Transverse colon (tissue), 4 donors: Measurements from ENCODE around the gene KANK4. TPM values are rescaled to one million over a fixed set of nuclear protein-coding genes. Genes with fewer than 3 reads are reported as not detected.
"Not testable (repeated sequence)": the region's sequence is repeated elsewhere in the genome, so short reads cannot be mapped to it uniquely, and the experiment has no call there.

Experiments
- DNase-seq: peaks from one replicate; pipeline ENCODE4 v3.0.0-alpha.2; 2019
- H3K27ac ChIP-seq, 4 donors: fragments of 200-600 bp; sonication (generic); 2 replicates each; pipeline ENCODE4 v1.5.1; 2016 to 2018; ENCODE audit warnings: inconsistent platforms in 4 of 4
- H3K27me3 ChIP-seq: fragments of 200-600 bp; sonication (generic); 2 replicates; pipeline ENCODE4 v1.5.1; 2017; ENCODE audit warnings: inconsistent platforms
- H3K36me3 ChIP-seq, 4 donors: fragments of 200-600 bp; sonication (generic); 2 replicates each; pipeline ENCODE4 v1.5.1; 2017 to 2019; ENCODE audit warnings: inconsistent platforms in 4 of 4
- H3K4me1 ChIP-seq, 4 donors: fragments of 200-600 bp; sonication (generic); 2 replicates each; pipeline ENCODE4 v1.5.1; 2017 to 2020; ENCODE audit warnings: inconsistent platforms in 4 of 4
- H3K4me3 ChIP-seq, 4 donors: fragments of 200-600 bp; sonication (generic); 1 replicate in 1 of 4; 2 replicates in 3 of 4; pipeline versions ENCODE4 v1.5.1 to v1.6.1; 2017 to 2019; ENCODE audit warnings: inconsistent platforms in 4 of 4
- H3K9me3 ChIP-seq, 2 donors: fragments of 200-600 bp; sonication (generic); 2 replicates each; pipeline ENCODE4 v1.5.1; 2017 to 2019; ENCODE audit warnings: inconsistent platforms in 2 of 2
- CTCF ChIP-seq, 5 experiments: fragments of 200-600 bp in 3 of 5; fragments of 450-650 bp in 2 of 5; sonication (generic) in 3 of 5; IDR thresholded peaks; 1 replicate in 2 of 5; 2 replicates in 3 of 5; pipeline ENCODE4 v1.5.1; 2016 to 2017; ENCODE audit warnings: antibody characterized with exemption in 5 of 5, inconsistent platforms in 3 of 5, mild to moderate bottlenecking in 2 of 5, moderate library complexity in 1 of 5
- EP300 ChIP-seq: sonication (generic); formaldehyde crosslinking; IDR thresholded peaks from one replicate; pipeline ENCODE4 v1.6.1; 2017; ENCODE audit warnings: antibody characterized with exemption, low read depth
- POLR2A ChIP-seq: fragments of 450-650 bp; IDR thresholded peaks from one replicate; pipeline ENCODE4 v1.6.1; 2016; ENCODE audit warnings: antibody characterized with exemption, mild to moderate bottlenecking, moderate library complexity
- POLR2AphosphoS5 ChIP-seq, 3 donors: sonication (generic); formaldehyde crosslinking; IDR thresholded peaks; one replicate each; pipeline ENCODE4 v1.6.1; 2016; ENCODE audit warnings: antibody characterized with exemption in 3 of 3
- WGBS, 2 donors: methylation state at CpG; one replicate each; pipeline ENCODE4 v1.1.5; 2018; ENCODE audit warnings: low coverage in 1 of 2; 5-methylcytosine and 5-hydroxymethylcytosine counted together
- in situ Hi-C, 4 donors: fragments of 200-750 bp; cut with MboI; loops; one replicate each; pipeline versions ENCODE4 v1.15.0 to v1.15.1; 2017; ENCODE audit warnings: low sequenced_read_pairs in 3 of 4, low pct_ligation_motif_present in 1 of 4, low pct_unique_long_range_greater_than_20kb in 1 of 4
- intact Hi-C: fragments of 100-400 bp; cut with DNase I; formaldehyde crosslinking; loops from one replicate; pipeline ENCODE4 v1.15.1; 2023; ENCODE audit warnings: low total_unique reads
- total RNA-seq, 4 donors: library from RNA; depleted of rRNA; stranded (reverse); fragments of >200 nt; gene quantifications; one replicate each; pipeline ENCODE4 v1.1.0, GENCODE V29; 2016

KANK4 gene
- total RNA-seq, 4 donors from 2014 or later, result 1.2 to 1.3 TPM; not detected in 2

DNA sequence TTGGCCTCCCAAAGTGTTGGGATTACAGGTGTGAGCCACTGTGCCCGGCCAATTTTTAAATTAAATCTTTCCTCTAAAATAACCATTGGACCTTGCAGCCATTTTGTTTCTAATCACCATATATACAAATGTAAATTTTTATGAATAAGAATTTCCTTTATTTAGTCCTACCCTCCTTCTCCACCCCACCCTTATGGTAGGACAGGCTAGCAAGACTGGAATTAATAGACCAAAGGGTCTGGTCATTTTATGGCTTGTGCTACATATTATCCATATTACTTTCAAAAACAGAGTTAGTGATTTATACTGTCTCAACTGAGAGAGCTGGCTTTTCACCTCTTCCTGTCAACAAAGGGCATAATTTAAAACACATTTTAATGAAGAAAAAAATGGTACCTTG lies 98.1 kb downstream of the KANK4 start:
- Histone ChIP-seq H3K4me3 (no peak overlapping the region), H3K4me1 (no peaks in the 10 kb centered on the region), H3K27me3 (no peaks in the 10 kb centered on the region), H3K36me3 (no peaks in the 10 kb centered on the region), H3K9me3 (no peaks in the 10 kb centered on the region), H3K27ac (no peak overlapping the region)
- DNase-seq, result no peak
- 92 to 100% methylated on average over 1 of the region's 1 CpG for WGBS, 2 donors
- intact Hi-C loops (no loop called here), in situ Hi-C loops (no loop called here)
- TF ChIP-seq EP300 (no peak), CTCF (IDR thresholded peaks at IDR 0.05) (no peak), POLR2AphosphoS5 (IDR thresholded peaks at IDR 0.05) (no peak), POLR2A (no peak)

- not testable (repeated sequence) for H3K4me1 ChIP-seq, H3K4me3 ChIP-seq, DNase-seq
These were observed 98.8 kb downstream of the KANK4 start for GRCh38 chr1:62220456-62220855.

DNA sequence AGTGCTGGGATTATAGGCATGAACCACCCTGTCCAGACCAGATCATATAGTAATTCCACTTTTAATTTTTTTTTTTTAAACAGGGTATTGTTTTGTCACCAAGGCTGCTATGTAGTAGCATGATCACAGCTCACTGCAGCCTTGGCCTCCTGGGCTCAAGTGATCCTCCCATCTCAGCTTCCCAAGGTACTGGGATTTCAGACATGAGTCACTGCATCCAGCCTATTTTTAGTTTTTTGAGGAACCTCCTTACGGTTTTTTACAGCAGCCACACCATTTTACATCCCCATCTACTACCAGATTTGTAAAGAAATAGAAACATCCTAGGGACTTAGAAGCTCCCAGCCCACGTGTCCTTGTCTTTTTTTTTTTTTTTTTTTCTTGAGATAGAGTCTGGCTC lies 100.6 kb downstream of the KANK4 start:
- Histone ChIP-seq H3K27me3 (no peaks in the 10 kb centered on the region), H3K36me3 (no peaks in the 10 kb centered on the region), H3K9me3 (no peaks in the 10 kb centered on the region), H3K4me1 (no peaks in the 10 kb centered on the region), H3K27ac (no peak overlapping the region), H3K4me3 (no peak overlapping the region)
- 60 to 72% methylated on average over 1 to 2 of the region's 2 CpGs for WGBS, 2 donors
- TF ChIP-seq CTCF (IDR thresholded peaks at IDR 0.05) (no peak), POLR2A (no peak), POLR2AphosphoS5 (IDR thresholded peaks at IDR 0.05) (no peak), EP300 (no peak)
- no peak for DNase-seq
- intact Hi-C loops (no loop called here), in situ Hi-C loops (no loop called here)

More at GRCh38 chr1:62220456-62220855, 98.8 kb downstream of the KANK4 start:
- WGBS, 2 donors, result 67 to 95% methylated on average over 1 to 9 of the region's 9 CpGs
- H3K27me3 ChIP-seq, intact Hi-C loops, H3K27ac ChIP-seq, in situ Hi-C loops, H3K36me3 ChIP-seq, H3K9me3 ChIP-seq: not testable (repeated sequence)

DNA sequence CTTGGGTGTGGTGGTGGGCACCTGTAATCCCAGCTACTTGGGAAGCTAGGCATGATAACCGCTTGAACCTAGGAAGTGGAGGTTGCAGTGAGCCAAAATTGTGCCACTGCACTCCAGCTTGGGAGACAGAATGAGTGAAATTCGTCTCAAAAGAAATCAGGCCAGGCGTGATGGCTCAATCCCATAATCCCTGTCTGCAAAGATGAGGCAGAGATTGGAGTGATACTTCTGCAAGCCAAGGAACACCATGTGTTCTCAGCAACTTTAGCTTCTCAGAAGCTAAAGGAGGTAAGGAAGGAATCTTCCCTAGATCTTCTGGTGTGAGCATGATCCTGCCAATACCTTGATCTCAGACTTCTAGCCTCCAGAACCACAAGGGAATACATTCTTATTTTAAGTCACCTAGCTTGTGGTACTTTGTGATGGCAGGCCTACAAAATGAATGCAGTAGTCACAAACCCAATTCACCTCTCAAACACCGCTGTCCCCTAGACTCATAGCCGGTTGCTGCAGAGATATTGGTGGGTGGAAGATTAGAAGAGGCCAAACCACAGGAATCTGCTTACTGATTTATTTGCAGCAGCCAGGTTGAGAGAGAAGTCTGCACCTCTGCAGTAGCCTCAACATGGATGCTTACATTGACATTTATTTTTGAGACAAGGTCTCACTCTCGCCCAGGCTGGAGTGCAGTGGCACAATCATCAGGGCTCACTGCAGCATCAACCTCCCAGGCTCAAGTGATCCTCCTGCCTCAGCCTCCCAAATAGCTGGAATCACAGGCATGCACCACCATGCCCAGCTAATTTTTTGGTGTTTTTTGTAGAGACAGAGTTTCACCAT lies 105.9 kb downstream of the KANK4 start:
- Histone ChIP-seq H3K36me3 (no peaks in the 10 kb centered on the region), H3K4me1 (no peaks in the 10 kb centered on the region), H3K4me3 (no peak overlapping the region), H3K27me3 (no peaks in the 10 kb centered on the region), H3K9me3 (peaks cover 11 to 13% of the 10 kb centered on the region in 2 donors), H3K27ac (no peak overlapping the region)
- in situ Hi-C loops (no loop called here), intact Hi-C loops (no loop called here)
- TF ChIP-seq POLR2A (no peak), POLR2AphosphoS5 (IDR thresholded peaks at IDR 0.05) (no peak), CTCF (IDR thresholded peaks at IDR 0.05) (no peak), EP300 (no peak)
- WGBS, 2 donors, result 60 to 88% methylated on average over 2 to 6 of the region's 6 CpGs
- DNase-seq, result no peak

GRCh38 chr1:62212411-62212810 lies 106.8 kb downstream of the KANK4 start:
- no peak for DNase-seq
- intact Hi-C loops, result no loop called here
- in situ Hi-C loops, result no loop called here
- WGBS, 2 donors, result 88 to 96% methylated on average over 6 of the region's 6 CpGs
- Histone ChIP-seq H3K36me3 (no peaks in the 10 kb centered on the region), H3K4me3 (no peak overlapping the region), H3K27me3 (no peaks in the 10 kb centered on the region), H3K9me3 (peaks cover 11 to 13% of the 10 kb centered on the region in 2 donors), H3K27ac (no peak overlapping the region), H3K4me1 (no peaks in the 10 kb centered on the region)
- no peak for TF ChIP-seq CTCF (IDR thresholded peaks at IDR 0.05)
- TF ChIP-seq EP300, result no peak
- TF ChIP-seq POLR2AphosphoS5 (IDR thresholded peaks at IDR 0.05), result no peak
- TF ChIP-seq POLR2A, result no peak
